Suppressor macrophage (primary cell): ENCODE data around the gene PPP6R1.

Experiments used
- DNase-seq, 4 experiments: peaks; one replicate each; pipeline ENCODE4 v3.0.0-alpha.2; 2020 to 2022

The PPP6R1 gene

DNA sequence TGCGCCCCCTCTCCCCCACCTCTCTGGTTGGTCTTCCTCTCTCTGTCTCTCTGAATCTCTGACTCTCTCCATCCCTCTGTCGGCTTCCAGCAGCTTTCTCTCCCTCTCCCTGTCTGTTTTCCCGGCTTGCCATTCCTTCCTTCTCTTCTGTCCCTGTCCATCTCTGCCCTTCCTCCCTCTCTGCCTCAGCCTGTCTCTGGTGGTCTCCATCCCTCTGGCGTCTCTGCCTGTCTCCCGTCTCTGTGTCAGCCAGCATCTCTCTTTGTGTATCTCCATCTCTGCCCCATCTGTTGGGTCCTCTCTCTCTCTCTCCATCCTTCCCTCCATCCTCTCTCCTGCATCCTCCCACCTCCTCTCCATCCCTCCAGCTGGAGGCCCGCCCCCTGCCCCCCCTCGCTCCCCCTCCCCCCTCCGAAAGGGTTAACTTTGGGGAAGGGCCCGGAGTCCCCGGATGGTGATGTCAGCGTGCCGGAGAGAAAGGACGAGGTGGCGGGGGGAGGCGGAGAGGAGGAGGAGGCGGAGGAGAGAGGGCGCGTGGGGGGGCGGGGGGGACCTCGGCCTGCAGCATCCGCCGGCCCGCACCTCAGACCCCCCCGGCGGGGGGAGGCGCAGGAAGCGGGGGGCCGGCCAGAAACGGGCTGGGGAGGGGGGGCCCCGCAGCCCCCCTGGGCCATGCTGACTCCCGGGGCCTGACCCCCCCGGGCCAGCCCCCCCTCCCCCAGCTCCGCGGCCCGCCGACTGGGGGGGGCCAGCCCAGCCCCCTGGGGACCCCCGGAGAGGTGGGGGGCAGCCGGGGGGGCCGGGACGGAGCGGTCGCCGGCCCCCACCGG lies 24.9 kb upstream of the PPP6R1 start, which contains the start of gene BRSK1:
TSS of gene BRSK1 (plus strand) at position 450 of the 830 bp plus-strand sequence. CDS start 446 bp downstream, outside the sequence.
- no peak for DNase-seq

GRCh38 chr19:55279770-55280643 lies 21.2 kb upstream of the PPP6R1 start, which contains the start of gene HSPBP1:
TSS of gene HSPBP1 (minus strand) at chr19:55280110. CDS start at chr19:55279608, 502 bp downstream.
- peak; percentile 84 to 92 (median 90) for DNase-seq

GRCh38 chr19:55279340-55279739 lies 20.5 kb upstream of the PPP6R1 start:
- DNase-seq = no peak

GRCh38 chr19:55278391-55279135 lies 19.7 kb upstream of the PPP6R1 start:
- no peak for DNase-seq

DNA sequence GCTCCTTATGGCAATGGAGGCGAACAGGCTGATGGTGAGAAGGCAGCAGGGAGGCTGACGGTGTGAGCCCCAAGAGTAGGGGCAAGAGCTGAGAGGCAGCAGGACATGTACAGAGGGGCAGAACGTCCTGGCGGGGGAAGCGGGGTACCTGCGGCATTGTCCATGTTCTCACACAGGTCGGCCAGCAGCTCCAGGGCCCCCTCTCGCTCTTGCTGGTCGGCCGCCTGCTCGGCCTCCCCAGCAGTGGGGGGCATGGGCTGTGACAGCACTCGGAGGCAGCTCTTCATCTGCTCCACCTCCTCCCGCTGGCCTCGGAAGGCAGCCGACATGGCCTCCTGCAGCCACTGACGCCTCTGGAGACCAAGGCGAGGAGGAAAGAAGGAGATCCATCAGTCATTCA lies 18.7 kb upstream of the PPP6R1 start:
- no peak for DNase-seq

- no peak for DNase-seq
These were observed 18.1 kb upstream of the PPP6R1 start for GRCh38 chr19:55276720-55277430.

DNA sequence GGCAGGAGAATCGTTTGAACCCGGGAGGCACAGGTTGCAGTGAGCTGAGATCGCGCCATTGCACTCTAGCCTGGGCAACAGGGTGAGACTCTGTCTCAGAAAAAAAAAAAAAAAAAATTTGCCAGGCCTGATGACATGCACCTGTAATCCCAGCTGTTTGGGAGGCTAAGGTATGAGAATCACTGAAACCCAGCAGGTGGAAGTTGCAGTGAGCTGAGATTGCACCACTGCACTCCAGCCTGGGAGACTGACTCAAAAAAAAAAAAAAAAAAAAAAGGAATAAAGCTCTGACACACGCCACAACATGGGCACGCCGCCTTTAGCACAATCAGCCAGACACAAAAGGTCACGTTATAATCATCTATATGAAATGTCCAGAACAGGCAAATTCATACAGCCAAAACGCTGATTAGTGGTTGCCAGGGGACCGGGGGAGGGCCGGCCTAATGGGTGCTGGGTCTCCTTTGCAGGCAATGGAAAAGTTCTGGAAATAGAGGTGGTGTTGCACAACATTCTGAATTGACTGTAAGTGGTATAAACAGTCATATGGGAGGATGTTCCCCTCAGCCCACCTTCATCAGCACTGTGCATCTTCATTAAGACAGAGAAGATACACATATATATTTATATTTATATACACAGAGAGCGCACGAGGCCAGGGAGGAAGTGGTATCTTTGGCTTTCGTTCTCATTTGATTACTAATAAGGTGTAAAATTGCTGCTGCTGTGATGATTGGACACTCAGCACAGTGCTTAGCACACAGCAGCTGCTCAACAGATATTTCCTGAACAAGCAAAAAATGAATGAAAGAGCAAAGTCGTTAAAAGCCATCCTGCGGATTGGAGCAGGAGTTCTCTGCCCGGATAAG lies 17.3 kb upstream of the PPP6R1 start:
- no peak for DNase-seq

GRCh38 chr19:55273978-55274707 lies 15.3 kb upstream of the PPP6R1 start:
- DNase-seq = no peak

DNA sequence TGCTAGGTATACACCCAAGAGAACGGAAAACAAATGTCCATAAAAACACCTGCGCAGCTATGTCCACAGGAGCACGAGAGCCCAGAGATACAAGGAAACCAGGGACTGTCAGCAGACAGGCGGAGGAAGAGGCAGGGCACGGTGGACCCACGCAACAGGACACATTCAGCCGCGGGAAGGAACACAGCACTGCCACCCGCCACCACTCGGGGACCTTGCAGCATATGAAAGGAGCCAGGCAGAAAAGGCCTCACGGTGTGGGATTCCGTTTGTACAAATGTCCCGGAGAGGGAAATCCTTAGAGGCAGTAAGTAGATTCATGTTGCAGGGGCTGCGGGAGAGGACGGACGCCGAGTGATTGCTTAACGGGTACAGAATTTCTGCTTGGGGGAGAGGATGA lies 13.3 kb upstream of the PPP6R1 start:
- DNase-seq = no peak

DNA sequence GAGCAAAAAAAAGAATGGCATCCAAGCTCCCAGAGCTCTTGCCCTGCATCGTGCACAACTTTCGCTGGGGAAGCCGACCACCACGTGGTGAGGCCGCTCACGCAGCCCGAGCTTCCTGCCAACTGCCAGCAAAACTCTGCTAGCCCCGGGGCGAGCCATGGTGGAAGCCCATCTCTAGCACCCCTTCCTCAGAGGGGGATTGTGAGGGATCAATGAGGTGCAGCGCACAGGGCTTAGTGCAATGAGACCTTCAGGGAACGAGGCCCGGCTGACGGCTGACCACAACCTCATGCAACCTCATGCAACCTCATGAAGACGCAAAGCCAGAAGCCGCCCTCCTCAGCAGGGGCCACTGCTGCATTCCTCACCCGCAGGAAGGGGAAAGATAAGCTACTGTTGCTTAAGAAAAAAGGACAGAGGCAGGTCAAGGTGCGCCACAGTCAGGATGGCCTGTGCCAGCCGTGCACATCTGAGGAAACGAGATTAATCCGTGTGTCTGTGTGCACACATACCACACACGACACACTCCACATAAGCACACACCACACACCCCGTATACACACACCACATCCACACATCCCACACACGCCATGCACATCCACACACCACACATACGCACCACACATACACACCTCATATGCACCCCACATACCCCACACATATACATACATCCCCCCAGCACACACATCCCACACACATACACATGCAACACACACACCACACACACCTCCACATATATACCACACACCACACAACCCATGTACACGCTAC lies 11.5 kb upstream of the PPP6R1 start:
- no peak for DNase-seq

DNA sequence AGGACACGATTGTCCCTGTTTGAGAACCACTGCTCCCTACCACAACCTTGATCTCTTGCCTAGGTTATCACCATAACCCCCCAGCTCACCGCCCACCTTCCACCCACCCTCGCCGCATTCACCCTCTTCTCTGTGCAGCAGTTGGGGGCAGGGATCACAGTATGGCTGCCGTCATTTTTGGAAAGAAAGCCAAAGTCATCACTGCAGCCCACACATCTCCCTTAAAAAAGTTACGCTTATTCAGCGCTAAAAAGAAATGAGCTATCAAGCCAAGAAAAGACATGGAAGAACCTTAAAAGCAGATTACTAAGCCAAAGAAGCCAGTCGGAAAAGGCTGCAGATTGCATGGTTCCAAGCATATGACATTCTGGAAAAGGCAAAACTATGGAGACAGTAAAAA lies 10.5 kb upstream of the PPP6R1 start:
- DNase-seq = no peak

GRCh38 chr19:55266840-55267239 lies 8.0 kb upstream of the PPP6R1 start:
- no peak for DNase-seq

- DNase-seq = no peak
These were observed 7.6 kb upstream of the PPP6R1 start for GRCh38 chr19:55266404-55266803.

DNA sequence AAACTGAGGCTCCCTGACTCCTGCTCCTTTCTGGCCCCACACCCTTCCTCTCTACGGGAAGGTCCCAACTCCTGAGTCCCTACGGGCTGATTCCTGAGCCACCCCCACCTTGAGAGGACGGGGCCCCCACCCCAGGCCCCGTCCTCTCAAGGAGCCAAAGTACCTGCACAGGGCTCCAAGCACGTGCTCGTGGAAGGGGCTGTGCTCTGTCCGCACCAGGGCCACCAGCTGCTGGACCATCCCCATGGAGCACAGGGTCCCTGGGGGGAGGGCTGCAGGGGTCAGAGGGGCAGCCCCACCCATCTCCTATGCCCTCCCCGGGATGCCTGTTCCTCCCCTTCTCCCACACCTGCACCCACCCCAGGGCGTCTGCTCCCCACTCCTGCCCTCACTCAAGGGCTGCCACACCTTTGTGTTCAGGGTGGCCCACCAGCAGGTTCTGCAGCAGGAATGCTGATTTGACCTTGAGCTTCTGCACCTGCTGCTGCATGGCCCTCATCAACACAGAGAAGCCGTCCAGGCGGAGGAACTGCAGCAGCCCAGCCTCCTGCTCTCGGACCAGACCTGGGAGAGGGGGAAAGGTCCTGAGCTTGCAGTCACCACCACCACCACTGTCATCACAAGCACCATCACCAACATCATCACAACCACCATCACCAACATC lies 7.0 kb upstream of the PPP6R1 start:
- DNase-seq = no peak

DNA sequence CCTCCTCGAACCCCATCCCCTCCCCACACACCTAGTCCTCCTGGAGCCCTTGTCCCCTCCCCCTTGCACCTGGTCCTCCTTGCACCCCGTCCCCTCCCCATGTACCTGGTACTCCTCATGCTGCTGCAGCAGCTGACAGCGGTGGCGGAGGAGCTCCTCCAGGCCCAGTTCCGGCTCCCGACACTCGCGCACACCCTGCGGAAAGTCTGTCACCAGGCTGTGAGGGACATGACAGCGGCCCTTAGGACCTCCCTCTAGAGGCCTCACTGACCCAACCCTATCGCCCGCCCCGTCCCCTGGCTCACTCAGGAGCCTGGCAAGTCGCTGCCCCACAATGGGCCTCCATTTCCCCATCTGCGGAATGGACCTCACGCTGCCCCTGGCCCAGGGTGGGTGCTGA lies 6.4 kb upstream of the PPP6R1 start:
- DNase-seq = no peak

- no peak for DNase-seq
These were observed 5.7 kb upstream of the PPP6R1 start for GRCh38 chr19:55264531-55264930.

- DNase-seq = no peak
These were observed 3.5 kb upstream of the PPP6R1 start for GRCh38 chr19:55262359-55262758.

DNA sequence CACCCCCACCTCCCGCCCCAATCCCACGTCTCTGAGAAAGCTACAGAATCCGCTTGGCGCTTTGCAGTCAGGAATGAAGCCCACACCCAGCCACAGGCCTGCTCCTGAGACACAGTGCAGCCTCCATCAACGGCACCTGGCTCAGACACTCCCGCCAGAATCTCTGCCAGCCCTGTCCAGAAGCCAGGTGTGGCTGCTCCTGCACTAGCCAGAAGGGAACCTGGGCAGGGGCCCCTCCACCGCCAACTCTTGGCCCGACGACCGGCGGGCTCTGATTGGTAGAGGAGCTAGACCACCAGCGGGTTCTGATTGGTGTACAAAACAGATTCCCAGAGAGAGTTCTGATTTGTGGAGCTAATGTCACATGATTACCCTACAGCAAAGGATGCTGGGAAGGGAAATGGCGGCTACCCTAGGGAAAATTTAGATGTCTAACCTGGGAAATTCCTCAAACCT lies 2.9 kb upstream of the PPP6R1 start:
- no peak for DNase-seq
